Activated T-helper 1 cell treated with anti-CD3 and anti-CD28 coated beads, Interleukin-12 subunit alpha, Interleukin-12 subunit beta, Interleukin-2, Interleukin-4 antibody, amounts not matched to agents 30 ng/mL and 10 ng/mL and 1 ng/mL, durations not matched to agents 14 hours and 24 hours and 36 hours (primary cell): ENCODE data around the gene FAM163A. TPM values are rescaled to one million over a fixed set of nuclear protein-coding genes. Genes with fewer than 3 reads are reported as not detected.

ENCODE experiments used
- DNase-seq: peaks from one replicate; pipeline ENCODE4 v3.0.0; 2021; ENCODE audit warnings: low spot score
- H3K27ac Mint-ChIP-seq: one replicate; pipeline ENCODE4 v1.8.0; 2021; ENCODE audit warnings: mild to moderate bottlenecking, mixed read lengths
- H3K27me3 Mint-ChIP-seq: one replicate; pipeline ENCODE4 v1.8.0; 2022; ENCODE audit warnings: mild to moderate bottlenecking, moderate library complexity, mixed read lengths; ENCODE audit not compliant: insufficient read depth
- H3K36me3 Mint-ChIP-seq: one replicate; pipeline ENCODE4 v1.8.0; 2021; ENCODE audit warnings: low read depth, mixed read lengths
- H3K4me1 Mint-ChIP-seq: one replicate; pipeline ENCODE4 v1.8.0; 2021; ENCODE audit warnings: low read depth, mixed read lengths
- H3K4me3 Mint-ChIP-seq: one replicate; pipeline ENCODE4 v1.8.0; 2021; ENCODE audit warnings: mild to moderate bottlenecking, moderate library complexity, mixed read lengths
- H3K9me3 Mint-ChIP-seq: one replicate; pipeline ENCODE4 v1.8.0; 2021; ENCODE audit warnings: mixed read lengths
- intact Hi-C: fragments of 100-400 bp; cut with micrococcal nuclease; formaldehyde crosslinking; loops from one replicate; pipeline ENCODE4 v1.15.1; 2024
- total RNA-seq: library from RNA; stranded (reverse); gene quantifications from 2 replicates; pipeline ENCODE4 v1.2.3, GENCODE V29; 2022

FAM163A gene
- total RNA-seq, 1 donor from 2014 or later, result not detected

DNA sequence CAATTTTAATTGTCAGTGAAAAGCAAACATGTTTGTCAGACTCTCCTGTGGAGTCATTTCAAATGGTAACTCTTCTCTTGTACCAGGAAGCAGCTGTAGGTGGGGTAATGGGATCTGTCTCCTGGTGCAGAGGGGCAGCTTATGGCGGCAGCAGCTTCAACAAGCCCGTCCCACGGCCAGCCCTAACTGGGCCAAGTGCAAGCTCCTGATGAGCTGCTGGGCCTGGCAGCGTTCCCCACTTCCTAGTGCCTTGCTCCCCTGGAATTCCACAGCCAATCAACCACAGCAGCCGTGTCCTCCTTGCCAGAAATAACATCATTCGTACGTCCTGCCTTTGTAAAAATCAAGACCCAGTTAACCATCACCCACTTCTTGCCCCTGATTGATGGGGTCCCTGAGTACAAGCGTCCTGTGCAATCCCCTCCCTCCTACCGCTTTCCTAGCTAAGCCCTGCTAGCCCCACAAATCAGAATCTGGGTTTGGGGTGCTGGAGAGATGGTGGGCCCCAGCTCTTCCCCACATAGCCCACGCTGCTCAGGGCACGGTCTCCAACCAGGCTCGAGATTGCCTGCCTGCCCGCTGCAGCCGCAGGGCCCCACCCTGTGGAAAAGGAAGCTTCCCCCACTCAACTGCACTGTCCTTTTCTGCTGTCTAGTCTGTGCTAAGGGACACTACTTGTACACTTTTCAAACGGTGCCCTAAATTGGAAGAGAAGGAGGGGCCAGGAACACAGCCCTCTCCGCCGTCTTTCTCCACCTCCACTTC lies 73.3 kb downstream of the FAM163A start:
- Mint-ChIP-seq H3K36me3 (no peaks in the 10 kb centered on the region), H3K27me3 (peaks cover 14% of the 10 kb centered on the region), H3K4me3 (peak overlapping the region; percentile 92), H3K9me3 (no peaks in the 10 kb centered on the region), H3K4me1 (peaks cover 20% of the 10 kb centered on the region), H3K27ac (no peak overlapping the region)
- DNase-seq, result no peak
- intact Hi-C loops, result loop anchor here (10.0 kb wide), 2 partner anchors 452 to 572 kb away; partner anchors contain the start of gene AXDND1

DNA sequence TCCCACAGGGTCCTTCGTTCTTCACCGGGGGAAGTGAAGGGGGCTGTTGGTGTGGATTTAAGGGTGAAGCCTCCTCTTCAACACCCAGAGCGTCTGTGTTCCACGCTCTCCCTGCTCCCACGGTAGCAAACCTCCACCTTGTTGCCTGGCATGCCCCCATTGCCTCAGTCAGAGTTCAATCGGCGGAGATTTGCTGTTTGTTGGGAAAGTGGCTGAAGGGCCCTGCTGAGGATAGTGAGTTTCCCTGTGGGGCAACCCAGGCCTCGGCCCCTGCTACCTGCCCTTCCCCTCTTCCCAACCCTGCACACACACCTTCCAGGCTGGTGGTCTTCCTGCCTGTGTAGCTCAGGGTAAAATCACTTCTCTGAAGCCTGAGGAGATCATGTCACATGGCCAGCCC lies 74.0 kb downstream of the FAM163A start:
- H3K9me3 Mint-ChIP-seq, result no peaks in the 10 kb centered on the region
- no peaks in the 10 kb centered on the region for H3K36me3 Mint-ChIP-seq
- no peak for DNase-seq
- intact Hi-C loops, result loop anchor here (10.0 kb wide), 2 partner anchors 452 to 572 kb away; partner anchors contain the start of gene AXDND1
- H3K27ac Mint-ChIP-seq, result no peak overlapping the region
- H3K4me3 Mint-ChIP-seq, result no peak overlapping the region
- H3K4me1 Mint-ChIP-seq, result peaks cover 20% of the 10 kb centered on the region
- peaks cover 14% of the 10 kb centered on the region for H3K27me3 Mint-ChIP-seq

GRCh38 chr1:179817789-179818188 lies 74.7 kb downstream of the FAM163A start:
- no peak for DNase-seq
- no peaks in the 10 kb centered on the region for H3K36me3 Mint-ChIP-seq
- H3K4me1 Mint-ChIP-seq, result peaks cover 20% of the 10 kb centered on the region
- no peaks in the 10 kb centered on the region for H3K9me3 Mint-ChIP-seq
- no peak overlapping the region for H3K27ac Mint-ChIP-seq
- no peak overlapping the region for H3K4me3 Mint-ChIP-seq
- H3K27me3 Mint-ChIP-seq, result peaks cover 14% of the 10 kb centered on the region
- intact Hi-C loops, result loop anchor here (10.0 kb wide), 2 partner anchors 453 to 573 kb away; partner anchors contain the start of gene AXDND1

DNA sequence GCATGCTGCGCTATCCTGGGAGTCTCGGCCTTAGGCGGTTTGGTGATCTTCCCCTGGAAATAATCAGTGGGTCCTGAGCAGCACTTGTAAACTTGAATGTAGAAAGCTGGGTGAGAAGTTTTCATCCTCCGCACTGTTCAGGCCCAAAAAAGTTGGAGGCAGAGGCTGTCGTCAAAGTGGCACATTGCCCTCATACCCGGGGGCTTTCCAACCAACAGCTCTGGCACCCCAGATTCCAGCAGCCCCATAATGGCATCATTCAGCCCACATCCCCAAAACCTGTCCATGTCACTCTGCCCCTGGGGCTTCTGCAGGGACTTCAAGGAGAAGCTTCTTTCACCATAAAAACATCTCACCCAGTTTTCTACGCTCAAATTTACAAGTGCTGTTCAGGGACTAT lies 75.2 kb downstream of the FAM163A start:
- Mint-ChIP-seq H3K9me3 (no peaks in the 10 kb centered on the region), H3K36me3 (no peaks in the 10 kb centered on the region), H3K27me3 (peaks cover 13% of the 10 kb centered on the region), H3K27ac (no peak overlapping the region), H3K4me1 (peaks cover 20% of the 10 kb centered on the region), H3K4me3 (no peak overlapping the region)
- DNase-seq, result no peak
- intact Hi-C loops, result loop anchor here (10.0 kb wide), 2 partner anchors 453 to 573 kb away; partner anchors contain the start of gene AXDND1

- intact Hi-C loops, result loop anchor here (10.0 kb wide), 2 partner anchors 454 to 574 kb away; partner anchors contain the start of gene AXDND1
- H3K27me3 Mint-ChIP-seq, result peaks cover 10% of the 10 kb centered on the region
- H3K4me1 Mint-ChIP-seq, result peaks cover 20% of the 10 kb centered on the region
- DNase-seq, result no peak
- no peaks in the 10 kb centered on the region for H3K9me3 Mint-ChIP-seq
- no peaks in the 10 kb centered on the region for H3K36me3 Mint-ChIP-seq
- H3K27ac Mint-ChIP-seq, result no peak overlapping the region
- no peak overlapping the region for H3K4me3 Mint-ChIP-seq
Measured at GRCh38 chr1:179818743-179819173, 75.7 kb downstream of the FAM163A start.

GRCh38 chr1:179820226-179820970 lies 77.3 kb downstream of the FAM163A start:
- intact Hi-C loops, result no loop called here
- Mint-ChIP-seq H3K9me3 (no peaks in the 10 kb centered on the region), H3K4me1 (peaks cover 7% of the 10 kb centered on the region), H3K4me3 (no peak overlapping the region), H3K36me3 (no peaks in the 10 kb centered on the region), H3K27me3 (peaks cover 8% of the 10 kb centered on the region), H3K27ac (no peak overlapping the region)
- no peak for DNase-seq

GRCh38 chr1:179821524-179821923 lies 78.4 kb downstream of the FAM163A start:
- no peaks in the 10 kb centered on the region for H3K27me3 Mint-ChIP-seq
- H3K9me3 Mint-ChIP-seq, result no peaks in the 10 kb centered on the region
- intact Hi-C loops, result no loop called here
- no peaks in the 10 kb centered on the region for H3K4me1 Mint-ChIP-seq
- H3K4me3 Mint-ChIP-seq, result no peak overlapping the region
- no peaks in the 10 kb centered on the region for H3K36me3 Mint-ChIP-seq
- no peak for DNase-seq
- H3K27ac Mint-ChIP-seq, result no peak overlapping the region

DNA sequence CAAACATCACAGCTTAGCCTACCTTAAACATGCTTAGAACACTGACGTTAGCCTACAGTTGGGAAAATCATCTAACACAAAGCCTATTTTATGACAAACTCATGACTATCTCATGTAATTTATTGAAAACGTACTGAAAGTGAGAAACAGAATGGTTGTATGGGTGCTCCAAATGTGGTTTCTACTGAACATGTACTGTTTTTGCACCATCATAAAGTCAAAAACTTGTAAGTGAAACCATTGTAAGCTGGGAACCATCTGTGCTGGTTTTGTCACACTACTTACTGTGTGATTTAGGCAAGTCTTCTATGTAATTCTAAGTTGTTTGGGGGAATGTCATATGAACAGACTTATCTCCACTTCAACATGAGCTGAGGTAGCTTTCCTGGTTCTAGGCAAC lies 79.0 kb downstream of the FAM163A start:
- intact Hi-C loops, result no loop called here
- DNase-seq, result no peak
- H3K9me3 Mint-ChIP-seq, result no peaks in the 10 kb centered on the region
- H3K4me3 Mint-ChIP-seq, result no peak overlapping the region
- H3K27ac Mint-ChIP-seq, result no peak overlapping the region
- H3K4me1 Mint-ChIP-seq, result no peaks in the 10 kb centered on the region
- peaks cover 2% of the 10 kb centered on the region for H3K27me3 Mint-ChIP-seq
- H3K36me3 Mint-ChIP-seq, result no peaks in the 10 kb centered on the region

- no peaks in the 10 kb centered on the region for H3K9me3 Mint-ChIP-seq
- no peak for DNase-seq
- no peaks in the 10 kb centered on the region for H3K4me1 Mint-ChIP-seq
- intact Hi-C loops, result no loop called here
- H3K27me3 Mint-ChIP-seq, result peaks cover 2% of the 10 kb centered on the region
- H3K27ac Mint-ChIP-seq, result no peak overlapping the region
- H3K36me3 Mint-ChIP-seq, result no peaks in the 10 kb centered on the region
- H3K4me3 Mint-ChIP-seq, result no peak overlapping the region
Measured at GRCh38 chr1:179823693-179824092, 80.6 kb downstream of the FAM163A start.

GRCh38 chr1:179824265-179824664 lies 81.2 kb downstream of the FAM163A start:
- Mint-ChIP-seq H3K27me3 (peaks cover 2% of the 10 kb centered on the region), H3K9me3 (no peaks in the 10 kb centered on the region), H3K36me3 (no peaks in the 10 kb centered on the region), H3K27ac (no peak overlapping the region), H3K4me3 (no peak overlapping the region), H3K4me1 (no peaks in the 10 kb centered on the region)
- intact Hi-C loops, result no loop called here
- DNase-seq, result no peak

DNA sequence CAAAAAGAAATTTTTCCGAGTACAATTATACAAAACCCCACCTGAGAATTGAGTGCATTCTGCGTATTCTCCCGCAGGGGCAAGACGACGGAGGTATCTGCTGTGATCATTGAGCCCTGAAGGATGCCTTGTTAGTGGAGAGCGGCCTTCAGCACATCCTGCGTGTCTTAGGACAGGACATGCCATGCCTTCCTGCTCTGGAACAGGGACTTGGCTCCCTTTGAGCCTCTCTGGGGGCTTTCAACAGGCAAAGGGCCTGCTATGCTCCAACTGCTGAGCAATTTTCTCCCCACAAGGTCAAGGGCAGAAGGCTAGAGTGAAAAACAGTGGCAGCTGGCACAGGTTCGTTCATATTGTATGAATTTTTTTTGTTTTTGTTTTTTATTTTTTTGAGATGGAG lies 82.1 kb downstream of the FAM163A start:
- H3K27ac Mint-ChIP-seq, result no peak overlapping the region
- no peak for DNase-seq
- no peaks in the 10 kb centered on the region for H3K36me3 Mint-ChIP-seq
- intact Hi-C loops, result no loop called here
- no peaks in the 10 kb centered on the region for H3K4me1 Mint-ChIP-seq
- H3K4me3 Mint-ChIP-seq, result no peak overlapping the region
- no peaks in the 10 kb centered on the region for H3K9me3 Mint-ChIP-seq
- H3K27me3 Mint-ChIP-seq, result peaks cover 2% of the 10 kb centered on the region

DNA sequence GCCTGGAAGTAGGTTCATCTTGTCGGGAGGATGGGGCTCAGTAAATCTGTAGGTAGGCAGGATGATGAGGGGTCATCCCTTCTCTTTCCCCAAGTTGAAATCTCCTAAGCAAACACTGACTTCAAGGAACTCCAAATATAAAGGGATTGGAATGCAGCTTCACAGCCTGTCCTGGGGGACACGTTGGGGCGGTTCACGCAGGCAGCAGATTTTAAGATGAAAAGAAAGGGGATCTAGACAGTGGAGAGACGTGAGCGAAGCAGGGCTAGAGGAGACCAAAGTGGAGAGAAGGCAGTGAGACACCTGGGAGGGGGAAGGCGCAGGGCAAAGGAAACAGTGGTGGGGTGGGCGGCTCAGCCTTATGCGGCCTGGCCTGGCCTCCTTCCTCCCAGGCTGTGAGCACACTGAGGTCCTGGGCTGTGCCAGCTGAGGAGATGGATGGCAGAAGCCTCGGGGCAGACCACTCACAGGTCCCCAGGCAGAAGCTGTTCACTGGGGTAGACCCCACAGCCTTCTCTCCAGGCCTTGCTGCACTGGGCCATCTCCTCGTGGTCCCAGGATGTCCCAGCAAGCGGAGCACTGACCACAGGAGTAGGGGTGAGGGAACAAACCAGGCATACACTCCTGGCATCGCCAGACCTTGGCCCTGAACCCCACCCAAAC lies 82.8 kb downstream of the FAM163A start:
- H3K36me3 Mint-ChIP-seq, result no peaks in the 10 kb centered on the region
- H3K4me1 Mint-ChIP-seq, result peaks cover 6% of the 10 kb centered on the region
- intact Hi-C loops, result no loop called here
- no peak for DNase-seq
- H3K9me3 Mint-ChIP-seq, result no peaks in the 10 kb centered on the region
- no peak overlapping the region for H3K27ac Mint-ChIP-seq
- no peak overlapping the region for H3K4me3 Mint-ChIP-seq
- peaks cover 2% of the 10 kb centered on the region for H3K27me3 Mint-ChIP-seq
